ENCODE results near the gene KCTD8. TPM values are rescaled to one million over a fixed set of nuclear protein-coding genes. Genes with fewer than 3 reads are reported as not detected.
A peak's percentile ranks its signal among the peaks of the same experiment; 100 is the strongest.

Gene KCTD8
- total RNA-seq, 1 experiment from 2014 or later, result not detected

GRCh38 chr4:44162538-44163270, 285.9 kb downstream of the KCTD8 start:
- no peak for DNase-seq (ENCODE audit: low read depth)

DNA sequence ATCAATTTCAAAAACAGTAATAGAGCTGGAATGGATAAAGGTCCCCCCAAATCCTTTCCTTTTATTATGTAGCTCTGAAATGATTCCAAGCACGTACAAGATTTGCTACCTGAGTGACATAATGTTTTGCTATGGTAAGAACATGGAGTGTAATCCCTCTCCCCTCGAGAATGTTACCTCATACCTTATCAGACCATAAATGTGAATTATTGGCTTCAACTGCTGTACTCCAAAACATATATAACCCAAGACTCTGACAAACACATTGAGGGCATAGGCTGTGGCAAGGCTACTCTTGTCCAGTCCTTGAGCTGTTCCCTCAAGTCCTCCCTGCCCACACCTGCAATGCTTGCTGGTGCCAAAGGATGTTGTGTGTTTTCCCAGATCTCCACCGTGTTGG, 286.9 kb downstream of the KCTD8 start:
- no peak for DNase-seq (ENCODE audit: low read depth)

GRCh38 chr4:44160776-44161367, 287.7 kb downstream of the KCTD8 start:
- DNase-seq (ENCODE audit: low read depth), result no peak

- DNase-seq (ENCODE audit: low read depth), result no peak
Observed at GRCh38 chr4:44159991-44160390, 288.6 kb downstream of the KCTD8 start.

GRCh38 chr4:44157611-44158277, 290.9 kb downstream of the KCTD8 start:
- peak; percentile 24 for DNase-seq (ENCODE audit: low read depth)

- DNase-seq (ENCODE audit: low read depth), result peak; percentile 20
Observed at GRCh38 chr4:44150091-44150576, 298.5 kb downstream of the KCTD8 start.

GRCh38 chr4:44149282-44149681, 299.3 kb downstream of the KCTD8 start:
- no peak for DNase-seq (ENCODE audit: low read depth)

- DNase-seq (ENCODE audit: low read depth), result no peak
Observed at GRCh38 chr4:44147571-44148075, 301.0 kb downstream of the KCTD8 start.

DNA sequence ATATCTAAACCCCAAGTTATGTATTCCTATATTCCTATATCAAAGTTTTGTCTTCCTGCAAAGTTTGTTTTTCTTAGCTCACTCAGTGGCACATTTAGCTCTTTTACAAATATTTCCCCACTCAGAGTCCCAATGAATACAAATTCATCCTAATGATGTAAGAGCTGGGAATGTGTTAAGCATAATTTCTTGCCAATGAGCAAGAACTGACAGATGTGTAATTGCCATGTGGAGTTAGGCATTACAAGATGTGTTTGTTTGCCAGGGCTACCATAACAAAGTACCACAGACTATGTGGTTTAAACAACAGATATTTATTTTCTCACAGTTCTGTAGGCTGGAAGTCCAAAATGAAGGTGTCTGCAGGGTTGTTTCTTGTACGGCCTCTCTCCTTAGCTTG, 302.1 kb downstream of the KCTD8 start:
- DNase-seq (ENCODE audit: low read depth), result no peak

GRCh38 chr4:44145868-44146267, 302.7 kb downstream of the KCTD8 start:
- DNase-seq (ENCODE audit: low read depth), result peak; percentile 11

DNA sequence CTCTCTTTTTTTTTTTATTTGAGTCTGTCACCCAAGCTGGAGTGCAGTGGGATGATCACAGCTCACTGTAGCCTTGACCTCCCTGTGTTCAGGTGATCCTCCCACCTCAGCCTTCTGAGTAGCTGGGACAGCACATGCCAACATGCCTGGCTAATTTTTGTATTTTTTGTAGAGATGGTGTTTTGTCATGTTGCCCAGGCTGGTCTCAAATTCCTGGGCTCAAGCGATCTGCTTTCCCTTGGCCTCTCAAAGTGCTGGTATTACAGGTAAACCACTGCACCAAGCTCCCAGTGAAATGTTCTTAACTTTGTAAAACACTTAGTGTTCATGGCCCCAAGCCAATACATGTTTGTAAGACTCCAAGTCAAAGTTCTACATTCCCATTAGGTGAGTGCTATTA, 316.1 kb downstream of the KCTD8 start:
- no peak for DNase-seq (ENCODE audit: low read depth)

Other genes starting within 250 kb of the KCTD8 start
- not detected in 2 replicates for gene YIPF7, start 202.8 kb upstream of the KCTD8 start, total RNA-seq (2014; rRNA removed; shearing (Covaris generic))
- gene GUF1, start 229.6 kb upstream of the KCTD8 start, total RNA-seq (2014; rRNA removed; shearing (Covaris generic)), result 9.3 and 14.4 TPM in 2 replicates

Data from M059J (cell line).